Left ventricle myocardium inferior (tissue), 1 donor: ENCODE measurements around the gene GDPD4. TPM values are rescaled to one million over a fixed set of nuclear protein-coding genes. Genes with fewer than 3 reads are reported as not detected.

Source experiments
- DNase-seq: peaks from one replicate; pipeline ENCODE4 v3.0.0-alpha.2; 2020
- H3K27ac ChIP-seq: fragments of 200-600 bp; replicated peaks from 2 replicates; pipeline ENCODE4 v1.8.0; 2021
- H3K27me3 ChIP-seq: fragments of 200-600 bp; 2 replicates; pipeline ENCODE4 v1.8.0; 2021; ENCODE audit warnings: low read depth
- H3K36me3 ChIP-seq: fragments of 200-600 bp; 2 replicates; pipeline ENCODE4 v1.8.0; 2021
- H3K4me1 ChIP-seq: fragments of 200-600 bp; 2 replicates; pipeline ENCODE4 v1.8.0; 2021
- H3K4me3 ChIP-seq: fragments of 200-600 bp; 2 replicates; pipeline ENCODE4 v1.8.0; 2021; ENCODE audit warnings: mild to moderate bottlenecking, moderate library complexity
- H3K9me3 ChIP-seq: fragments of 200-600 bp; replicated peaks from 2 replicates; pipeline ENCODE4 v1.8.0; 2021
- CTCF ChIP-seq: fragments of 200-600 bp; IDR thresholded peaks from 2 replicates; pipeline ENCODE4 v1.8.0; 2021; ENCODE audit warnings: antibody characterized with exemption, mild to moderate bottlenecking, borderline replicate concordance
- intact Hi-C: fragments of 100-400 bp; cut with micrococcal nuclease; formaldehyde crosslinking; loops from one replicate; pipeline ENCODE4 v1.11.0; 2022
- total RNA-seq: library from RNA; stranded (reverse); fragmentation: NEBNext Ultra II Directional; extraction: Animal tissue kit (Norgen Biotek cat#: 25700); gene quantifications from one replicate; pipeline ENCODE4 v1.2.1, GENCODE V29; 2021
- donor health status: DM: no; HTN: yes; CAD: no; lungs with severe emphysema.

Gene GDPD4
- total RNA-seq, 1 donor from 2014 or later, result not detected

GRCh38 chr11:77244277-77245027 lies 57.0 kb downstream of the GDPD4 start:
- peaks cover 13% of the 10 kb centered on the region for H3K9me3 ChIP-seq
- H3K27me3 ChIP-seq, result no peaks in the 10 kb centered on the region
- TF ChIP-seq CTCF, result no peak
- H3K4me3 ChIP-seq, result no peak overlapping the region
- H3K36me3 ChIP-seq, result no peaks in the 10 kb centered on the region
- intact Hi-C loops, result no loop called here
- no peak for DNase-seq
- H3K4me1 ChIP-seq, result no peaks in the 10 kb centered on the region
- no peak overlapping the region for H3K27ac ChIP-seq

- no peak overlapping the region for H3K27ac ChIP-seq
- H3K9me3 ChIP-seq, result peaks cover 18% of the 10 kb centered on the region
- intact Hi-C loops, result no loop called here
- H3K4me3 ChIP-seq, result no peak overlapping the region
- no peaks in the 10 kb centered on the region for H3K36me3 ChIP-seq
- H3K4me1 ChIP-seq, result no peaks in the 10 kb centered on the region
- peaks cover 10% of the 10 kb centered on the region for H3K27me3 ChIP-seq
- DNase-seq, result no peak
- no peak for TF ChIP-seq CTCF
Measured at GRCh38 chr11:77236901-77237300, 64.6 kb downstream of the GDPD4 start.

- H3K4me3 ChIP-seq, result no peak overlapping the region
- no peaks in the 10 kb centered on the region for H3K9me3 ChIP-seq
- no peaks in the 10 kb centered on the region for H3K36me3 ChIP-seq
- no peak for DNase-seq
- H3K27me3 ChIP-seq, result peaks cover 13% of the 10 kb centered on the region
- H3K27ac ChIP-seq, result no peak overlapping the region
- TF ChIP-seq CTCF, result no peak
- H3K4me1 ChIP-seq, result no peaks in the 10 kb centered on the region
- intact Hi-C loops, result no loop called here
Measured at GRCh38 chr11:77233011-77233410, 68.5 kb downstream of the GDPD4 start.

- Histone ChIP-seq H3K4me1 (no peaks in the 10 kb centered on the region), H3K36me3 (no peaks in the 10 kb centered on the region), H3K27ac (no peak overlapping the region), H3K4me3 (no peak overlapping the region), H3K9me3 (no peaks in the 10 kb centered on the region), H3K27me3 (peaks cover 13% of the 10 kb centered on the region)
- intact Hi-C loops, result no loop called here
- no peak for TF ChIP-seq CTCF
- no peak for DNase-seq
Measured at GRCh38 chr11:77232242-77232641, 69.2 kb downstream of the GDPD4 start.

- DNase-seq, result no peak
- TF ChIP-seq CTCF, result no peak
- no peaks in the 10 kb centered on the region for H3K9me3 ChIP-seq
- no peak overlapping the region for H3K27ac ChIP-seq
- no peak overlapping the region for H3K4me3 ChIP-seq
- H3K4me1 ChIP-seq, result no peaks in the 10 kb centered on the region
- H3K36me3 ChIP-seq, result no peaks in the 10 kb centered on the region
- peaks cover 13% of the 10 kb centered on the region for H3K27me3 ChIP-seq
- intact Hi-C loops, result no loop called here
Measured at GRCh38 chr11:77231800-77232199, 69.7 kb downstream of the GDPD4 start.
